SK-MEL-5 (cell line): Measurements from ENCODE around the gene ZNF423. TPM values are rescaled to one million over a fixed set of nuclear protein-coding genes. Genes with fewer than 3 reads are reported as not detected.
A peak's percentile ranks its signal among the peaks of the same experiment; 100 is the strongest.
"Not testable (repeated sequence)": the region's sequence is repeated elsewhere in the genome, so short reads cannot be mapped to it uniquely, and the experiment has no call there.

Experiments used
- DNase-seq: peaks from one replicate; pipeline ENCODE4 v3.0.0-alpha.2; 2016; ENCODE audit warnings: low read depth, low spot score
- in situ Hi-C: cut with HindIII; loops from 2 replicates; pipeline ENCODE4 v1.10.0; 2016; ENCODE audit warnings: low sequenced_read_pairs, high pct_unique_total_duplicates, low pct_unique_long_range_greater_than_20kb
- polyA plus RNA-seq, 2 experiments: library from polyadenylated mRNA; depleted of rRNA; stranded (reverse); fragments of >200 nt; gene quantifications; 2 replicates each; pipeline ENCODE4 v1.2.3, GENCODE V29; 2015
- total RNA-seq: library from RNA; depleted of rRNA; stranded (reverse); fragments of >200 nt; shearing (Covaris generic); gene quantifications from 2 replicates; pipeline ENCODE4 v1.2.3, GENCODE V29; 2014; rRNA removed

ZNF423 gene
- 0.03 TPM in 1 of 2 replicates, not detected in the other for total RNA-seq
- 0.10 TPM in 1 of 2 replicates, not detected in the other for polyA plus RNA-seq (2015; cell fraction: cytosol; rRNA removed)
- not detected in 2 replicates for polyA plus RNA-seq (2015; cell fraction: nucleus; rRNA removed)

DNA sequence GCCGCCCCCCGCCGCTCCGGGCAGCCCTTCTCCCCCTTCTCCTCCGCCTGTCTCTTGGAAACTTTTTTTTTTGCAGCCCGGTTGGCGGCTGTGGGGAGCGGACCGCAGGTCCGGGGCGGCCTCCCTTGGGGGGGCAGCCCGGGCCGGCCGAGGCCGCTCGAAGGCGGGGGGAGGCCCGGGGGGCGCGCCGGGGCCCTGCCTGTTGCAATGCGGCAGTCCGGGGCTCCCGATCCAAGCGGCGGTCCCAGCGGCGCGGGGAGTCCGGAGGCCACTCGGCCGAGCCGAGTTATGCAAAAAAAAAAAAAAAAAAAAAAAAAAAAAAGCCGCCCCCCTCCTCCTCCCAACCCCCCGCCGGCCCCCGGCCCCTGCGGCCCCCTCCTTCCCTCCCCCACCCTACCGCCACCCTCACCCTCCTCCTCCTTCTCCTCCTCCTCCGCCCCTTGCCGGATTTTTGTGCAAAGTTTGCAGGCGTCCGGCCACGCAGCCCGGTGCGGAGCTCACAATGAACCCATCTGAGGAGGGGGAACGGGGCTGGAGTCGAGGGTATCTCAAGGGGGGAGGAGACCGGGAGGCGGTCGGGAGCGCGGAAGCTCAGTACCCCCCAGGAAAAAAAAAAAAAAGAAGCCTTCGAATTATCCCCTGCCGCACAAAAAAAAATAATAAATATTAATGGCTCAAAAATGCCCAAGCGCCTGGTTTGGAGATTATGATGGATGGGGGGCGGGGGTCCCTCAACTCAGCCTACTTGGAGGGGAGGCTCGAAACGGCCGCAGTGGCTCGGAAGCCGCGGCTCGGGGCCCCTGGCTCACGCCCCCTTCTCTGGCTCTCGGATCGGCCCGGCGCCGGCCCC, at the start of gene ZNF423:
Gene ZNF423, minus strand, starts transcription at position 291 of the 850 bp plus-strand sequence. CDS start 338 bp downstream, outside the sequence.
- in situ Hi-C loops, result no loop called here
- no peak for DNase-seq

DNA sequence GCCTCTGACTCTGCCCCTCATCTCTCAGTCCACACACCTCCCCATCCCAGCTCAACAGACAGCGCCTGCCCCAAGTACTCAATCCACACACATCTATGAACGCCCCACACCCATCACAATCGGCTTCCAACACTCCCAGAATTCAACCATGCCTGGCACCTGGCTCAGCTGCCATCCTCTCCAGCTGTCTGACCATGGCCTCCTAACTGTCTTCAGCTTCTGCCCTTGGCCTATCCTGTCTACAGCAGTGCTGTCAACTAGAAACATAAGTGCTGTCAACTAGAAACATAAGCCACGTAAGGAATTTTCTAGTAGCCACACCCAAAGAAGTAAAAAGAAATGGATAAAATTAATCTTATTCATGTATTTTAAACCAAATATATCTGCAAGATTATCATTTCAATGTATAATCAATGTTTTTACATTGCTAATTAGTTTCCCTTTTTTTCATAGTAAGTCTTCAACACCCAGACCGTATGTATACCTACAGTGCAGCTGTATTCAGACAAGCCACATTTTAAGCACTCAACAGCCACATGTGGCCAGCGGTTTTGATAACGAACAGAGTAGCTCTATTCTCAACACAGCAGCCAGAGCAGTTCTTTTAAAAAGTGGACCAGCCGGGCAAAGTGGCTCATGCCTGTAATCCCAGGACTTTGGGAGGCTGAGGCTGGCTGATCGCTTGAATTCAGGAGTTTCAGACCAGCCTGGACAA, 48.6 kb upstream of the ZNF423 start:
- in situ Hi-C loops, result no loop called here
- no peak for DNase-seq

DNA sequence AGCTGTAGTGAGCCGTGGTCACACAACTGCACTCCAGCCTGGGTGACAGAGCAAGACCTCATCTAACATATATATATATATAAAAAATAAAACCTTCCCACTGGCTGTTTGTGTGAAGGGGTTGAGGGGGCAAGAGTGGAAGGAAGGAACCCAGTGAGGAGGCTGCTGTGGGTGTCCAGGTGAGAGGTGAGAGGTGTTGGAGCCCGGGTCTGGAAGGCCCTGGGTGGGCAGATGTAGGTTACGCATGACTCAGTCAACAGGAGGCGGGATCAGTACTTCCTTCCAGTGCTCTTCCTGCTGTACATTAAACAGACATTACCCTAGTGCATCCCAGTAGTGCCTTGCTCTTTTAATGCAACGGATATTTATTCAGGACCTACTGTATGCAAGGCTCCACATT, 47.0 kb upstream of the ZNF423 start:
- DNase-seq, result no peak
- in situ Hi-C loops, result no loop called here

DNA sequence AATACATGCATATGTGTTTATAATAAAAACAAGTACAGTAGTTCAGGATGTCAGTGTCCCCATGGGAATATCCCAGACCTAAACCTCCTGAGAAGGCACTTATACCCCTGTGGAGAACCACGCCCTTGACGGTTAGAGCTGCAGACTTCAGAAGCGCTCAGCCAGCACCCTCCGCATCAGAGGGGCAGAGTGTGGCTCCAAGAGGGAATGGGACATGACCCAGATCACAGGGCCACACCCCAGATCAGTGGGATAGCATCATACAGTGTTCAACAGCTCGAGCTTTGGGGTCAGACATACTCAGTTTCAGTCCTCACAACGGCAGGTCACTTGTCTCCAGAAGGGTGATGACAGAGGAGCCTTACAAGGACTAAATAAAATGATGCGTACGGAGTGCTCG, 45.8 kb upstream of the ZNF423 start:
- DNase-seq, result no peak
- in situ Hi-C loops, result no loop called here

DNA sequence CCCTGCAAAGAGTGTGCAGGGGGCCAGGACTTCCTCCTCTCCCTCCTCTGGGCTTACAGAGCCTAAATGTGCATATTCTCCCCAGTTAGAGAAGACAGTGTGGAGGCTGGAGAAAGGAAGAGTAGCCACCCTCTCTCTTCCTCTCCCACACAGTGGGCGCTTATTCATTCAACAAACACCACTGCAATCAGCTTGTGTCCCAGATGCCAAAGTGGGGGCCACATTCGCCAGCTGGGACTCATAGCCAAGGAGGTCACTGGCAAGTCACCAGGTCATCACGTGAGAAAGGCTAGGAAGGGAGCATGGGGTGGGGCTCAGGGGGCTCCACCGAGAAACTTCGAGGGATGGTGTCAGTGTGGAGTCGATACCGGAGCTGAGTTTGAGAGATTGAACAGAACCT, 45.0 kb upstream of the ZNF423 start:
- in situ Hi-C loops, result no loop called here
- DNase-seq, result no peak

DNA sequence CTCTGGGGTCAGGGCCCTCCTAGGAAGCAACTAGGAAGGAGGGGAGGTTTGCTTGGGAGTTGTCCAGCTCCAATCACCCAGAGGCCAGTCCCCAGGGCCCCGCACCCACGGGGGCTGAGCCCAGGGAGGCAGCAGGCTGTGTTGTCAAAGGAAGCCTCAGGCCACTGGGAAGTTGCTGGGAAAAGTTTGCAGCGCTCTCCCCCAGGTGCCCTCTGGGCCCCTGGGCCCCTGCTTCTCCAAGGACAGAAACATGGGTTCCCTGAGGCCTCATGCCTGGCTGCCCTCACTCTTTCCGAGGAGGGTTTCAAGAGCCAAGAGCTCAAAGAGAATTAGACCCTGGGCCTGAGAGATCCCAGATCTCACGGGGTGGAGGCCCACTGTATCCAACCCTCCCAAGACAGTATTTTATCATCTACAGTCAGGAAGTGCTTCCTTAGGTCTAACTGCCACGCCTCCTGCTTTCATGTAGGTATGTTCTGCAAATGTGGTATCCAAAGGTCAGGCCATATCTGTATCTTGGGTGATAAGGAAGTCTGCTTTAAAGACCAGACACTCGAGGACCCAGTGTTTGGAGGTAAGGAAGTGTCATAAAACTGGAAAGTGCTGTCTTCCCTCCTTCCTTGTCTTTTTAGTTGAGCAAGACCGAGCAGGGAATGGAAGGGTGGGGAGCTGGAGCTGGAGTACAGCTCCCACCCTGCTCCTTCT, 44.2 kb upstream of the ZNF423 start:
- in situ Hi-C loops, result no loop called here

DNA sequence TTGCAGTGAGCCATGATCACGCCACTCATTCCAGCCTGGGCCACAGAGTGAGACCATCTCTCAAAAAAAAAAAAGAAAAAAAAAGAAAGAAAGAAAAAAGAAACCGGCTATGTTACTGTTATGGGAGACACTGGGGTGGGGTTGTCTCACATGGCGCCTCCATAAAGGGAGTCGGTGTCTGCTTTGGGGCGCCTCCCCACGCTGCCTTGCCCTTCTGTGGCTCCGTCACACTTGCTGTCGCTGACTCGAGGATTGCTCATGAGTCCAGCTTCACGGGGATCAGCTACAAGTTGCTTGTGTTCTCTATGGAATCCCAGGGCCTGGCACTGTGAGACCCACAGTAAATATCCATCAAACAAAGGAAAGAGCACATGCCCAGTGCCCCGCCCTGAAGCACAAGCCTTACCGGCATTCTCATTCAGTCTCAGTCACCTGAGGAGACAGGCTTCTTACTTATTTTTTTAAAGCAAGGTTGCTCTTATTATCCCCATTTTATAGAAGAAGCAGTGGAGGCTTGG, 40.6 kb upstream of the ZNF423 start:
- DNase-seq, result no peak
- in situ Hi-C loops, result no loop called here

More for the DNA sequence above, 44.2 kb upstream of the ZNF423 start:
- DNase-seq, result no peak

DNA sequence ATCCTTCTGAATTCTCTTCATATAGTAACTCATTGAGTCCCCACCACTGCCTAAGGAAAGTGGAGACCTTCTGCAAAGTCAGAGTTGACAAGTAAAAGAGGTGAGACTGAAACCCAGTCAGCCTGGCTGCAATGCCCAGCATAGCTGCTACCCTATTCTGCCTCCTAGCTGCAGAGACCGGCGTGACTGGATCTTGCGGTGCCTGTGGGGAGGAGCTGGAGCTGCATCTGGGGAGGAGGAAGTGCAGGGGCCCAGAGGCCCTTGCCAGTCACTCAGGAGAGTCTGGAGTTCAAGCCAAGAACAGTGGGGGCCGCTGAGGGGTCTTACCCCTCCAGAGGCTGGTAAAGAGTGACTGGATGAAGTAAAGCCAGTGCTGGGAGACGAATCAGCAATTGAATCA, 35.0 kb upstream of the ZNF423 start:
- in situ Hi-C loops, result no loop called here
- peak; percentile 35 for DNase-seq

DNA sequence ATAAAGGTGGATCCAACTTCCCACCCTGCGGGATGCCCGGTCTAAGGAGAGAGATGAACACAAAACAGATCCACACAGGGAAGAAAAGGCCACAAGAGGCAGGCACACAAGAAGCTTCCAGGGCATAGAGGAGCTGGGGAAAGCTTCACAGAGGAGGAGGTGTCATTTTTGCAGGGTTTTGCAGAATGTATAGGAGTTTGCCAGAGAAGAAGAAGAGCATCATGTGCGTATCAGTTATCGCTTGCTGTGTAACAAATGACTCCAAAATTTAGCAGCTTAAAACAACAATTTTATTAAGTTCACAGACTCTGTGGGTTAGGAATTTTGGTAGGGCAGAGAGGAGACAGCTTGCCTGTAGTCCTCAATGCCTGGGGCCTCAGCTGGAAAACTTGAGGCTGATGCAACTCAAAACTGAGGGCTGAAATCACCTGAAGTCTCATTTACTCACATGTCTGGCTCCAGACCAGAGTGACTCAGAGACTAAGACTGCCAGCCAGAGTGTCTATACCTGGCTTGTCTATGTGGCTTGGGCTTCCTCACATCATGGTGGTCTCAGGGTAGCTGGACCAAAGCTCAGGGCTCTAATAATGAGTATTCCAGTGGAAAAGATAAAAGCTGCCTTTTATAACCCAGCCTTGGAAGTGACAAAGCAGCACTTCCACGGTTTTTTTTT, 33.9 kb upstream of the ZNF423 start:
- in situ Hi-C loops, result no loop called here
- no peak for DNase-seq

DNA sequence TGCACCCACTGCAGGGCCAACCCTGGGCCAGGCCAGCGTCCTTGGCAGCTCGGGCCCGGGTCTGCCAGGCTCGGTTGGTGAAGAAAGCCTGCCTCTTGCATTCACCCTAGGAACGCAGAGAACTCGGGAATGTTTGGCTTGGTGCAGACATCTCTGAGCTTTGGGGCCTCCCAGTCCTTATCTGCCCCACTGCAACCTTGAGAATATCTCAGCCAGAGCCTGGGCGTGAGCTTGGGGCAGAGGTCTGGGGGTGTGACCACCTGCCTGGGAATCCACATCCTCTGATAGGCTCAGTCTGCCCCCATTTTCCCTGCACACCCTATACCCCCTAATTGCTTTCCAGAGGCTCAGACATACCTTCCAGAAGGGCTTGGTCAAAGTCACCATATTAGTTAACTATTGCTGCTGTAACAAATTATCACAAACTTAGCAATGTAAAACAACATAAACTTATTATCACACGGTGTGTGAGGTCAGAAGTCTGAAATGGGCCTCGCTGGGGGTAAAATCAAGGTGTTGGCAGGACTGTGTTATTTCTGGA, 30.7 kb upstream of the ZNF423 start:
- in situ Hi-C loops, result no loop called here
- DNase-seq, result no peak

DNA sequence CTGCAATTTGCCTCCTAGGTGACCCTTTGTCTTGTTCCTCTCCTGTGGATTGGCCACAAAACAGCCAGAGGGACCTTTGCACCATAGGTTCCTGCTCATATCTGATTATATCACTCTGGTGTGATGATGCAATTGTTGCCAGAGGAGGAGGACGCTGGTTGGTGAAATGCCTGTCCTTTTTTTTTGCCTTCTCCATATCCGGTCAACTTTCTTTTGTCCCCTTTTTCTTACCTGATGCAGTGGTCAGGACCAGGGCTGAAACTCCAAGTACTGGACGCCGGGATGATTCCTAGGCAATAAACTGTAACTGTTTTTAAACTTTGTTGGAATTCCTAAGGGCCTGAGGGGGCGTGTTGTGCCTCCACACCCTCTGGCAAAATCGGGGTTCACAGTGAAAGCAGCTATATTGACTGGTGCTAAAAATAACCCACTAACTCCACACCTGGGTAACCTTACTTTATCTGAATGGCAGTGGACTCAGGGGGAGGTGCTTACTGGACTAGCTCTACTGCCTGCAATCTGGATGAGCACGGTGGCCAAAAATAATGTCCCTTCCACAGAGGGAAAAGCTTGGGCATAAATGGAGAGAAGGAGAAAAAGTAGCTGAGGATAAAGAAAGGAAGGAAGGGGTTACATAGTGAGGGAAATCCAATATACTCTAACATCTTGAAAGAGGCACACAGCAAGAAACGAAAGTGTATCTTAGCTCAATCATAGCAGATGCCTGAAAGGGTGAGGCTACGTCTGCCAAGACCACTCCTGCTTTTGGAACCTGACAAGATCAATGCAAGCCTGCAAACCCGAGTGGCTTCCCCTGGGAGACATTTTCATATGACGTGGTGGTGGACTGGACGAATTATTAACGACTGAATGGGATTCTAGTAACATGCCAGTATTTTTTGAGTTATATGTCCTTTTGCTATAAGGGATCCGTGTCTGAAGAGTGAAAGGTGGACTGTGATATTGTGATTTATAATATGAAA, 28.4 kb upstream of the ZNF423 start:
- DNase-seq, result no peak
- in situ Hi-C loops, result no loop called here

DNA sequence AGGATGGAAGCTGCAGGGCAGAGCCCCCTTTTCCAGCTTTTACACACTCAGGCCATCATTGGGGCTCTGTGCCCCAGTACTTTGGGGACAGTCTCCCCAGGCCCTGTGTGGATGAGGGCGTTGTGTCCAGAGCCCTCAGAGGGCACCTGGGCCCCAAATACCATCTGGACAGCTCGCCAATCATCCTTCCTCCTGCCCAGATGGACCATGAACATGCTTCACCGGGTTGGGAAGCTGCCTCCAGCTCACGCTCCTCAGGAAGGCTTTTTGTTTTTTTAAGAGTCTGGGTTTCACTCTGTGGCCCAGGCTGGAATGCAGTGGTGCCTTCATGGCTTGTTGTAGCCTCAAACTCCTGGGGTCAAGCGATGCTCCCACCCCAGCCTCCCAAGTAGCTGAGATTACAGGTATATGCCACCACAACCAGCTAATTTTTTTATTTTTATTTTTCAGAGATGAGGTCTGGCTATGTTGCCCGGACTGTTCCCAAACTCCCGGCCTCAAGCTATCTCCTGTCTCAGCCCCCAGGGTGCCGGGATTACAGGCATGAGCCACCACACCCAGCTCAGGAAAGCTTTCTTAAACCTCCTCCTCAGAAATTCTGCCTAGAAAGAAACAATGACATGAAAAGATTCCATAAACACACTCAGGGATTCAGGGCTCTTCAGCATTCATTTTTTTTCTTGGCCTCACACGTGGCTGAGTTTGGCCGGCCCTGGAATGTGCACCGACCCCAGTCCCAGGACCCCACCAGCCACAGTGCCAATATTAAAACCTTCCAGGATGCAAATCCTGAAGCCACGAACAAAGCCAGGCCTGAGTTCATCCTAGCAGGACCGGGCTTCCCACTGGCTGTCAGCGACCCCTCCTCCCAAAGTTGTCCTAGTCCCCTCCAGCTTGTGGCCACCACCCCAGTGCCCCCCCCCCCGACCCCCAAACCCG, 27.4 kb upstream of the ZNF423 start:
- DNase-seq, result no peak
- in situ Hi-C loops, result no loop called here

DNA sequence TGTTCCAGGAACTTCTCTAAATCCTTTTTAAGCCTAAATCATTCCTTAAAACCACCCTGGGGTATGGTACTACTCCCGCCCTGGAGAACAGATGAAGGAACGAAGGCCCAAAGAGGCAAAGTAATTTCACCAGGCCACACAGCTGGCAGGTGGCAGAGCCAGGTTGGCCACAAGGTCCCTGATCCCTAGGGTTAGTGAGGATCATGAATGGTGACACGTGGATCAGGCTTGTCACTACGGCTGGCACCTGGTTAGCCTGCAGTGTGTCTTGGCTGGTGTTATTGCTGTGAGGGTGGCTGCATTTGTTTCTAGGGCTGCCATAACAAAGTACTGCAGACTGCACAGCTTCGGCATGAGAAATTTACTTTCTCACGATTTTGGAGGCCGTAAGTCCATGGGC, 26.0 kb upstream of the ZNF423 start:
- in situ Hi-C loops, result no loop called here
- no peak for DNase-seq

DNA sequence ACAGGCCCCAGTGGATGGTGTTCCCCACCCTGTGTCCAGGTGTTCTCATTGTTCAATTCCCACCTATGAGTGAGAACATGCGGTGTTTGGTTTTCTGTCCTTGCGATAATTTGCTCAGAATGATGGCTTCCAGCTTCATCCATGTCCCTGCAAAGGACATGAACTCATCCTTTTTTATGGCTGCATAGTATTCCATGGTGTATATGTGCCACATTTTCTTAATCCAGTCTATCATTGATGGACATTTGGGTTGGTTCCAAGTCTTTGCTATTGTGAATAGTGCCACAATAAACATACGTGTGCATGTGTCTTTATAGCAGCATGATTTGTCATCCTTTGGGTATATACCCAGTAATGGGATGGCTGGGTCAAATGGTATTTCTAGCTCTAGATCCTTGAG, 22.6 kb upstream of the ZNF423 start:
- in situ Hi-C loops, DNase-seq: not testable (repeated sequence)

DNA sequence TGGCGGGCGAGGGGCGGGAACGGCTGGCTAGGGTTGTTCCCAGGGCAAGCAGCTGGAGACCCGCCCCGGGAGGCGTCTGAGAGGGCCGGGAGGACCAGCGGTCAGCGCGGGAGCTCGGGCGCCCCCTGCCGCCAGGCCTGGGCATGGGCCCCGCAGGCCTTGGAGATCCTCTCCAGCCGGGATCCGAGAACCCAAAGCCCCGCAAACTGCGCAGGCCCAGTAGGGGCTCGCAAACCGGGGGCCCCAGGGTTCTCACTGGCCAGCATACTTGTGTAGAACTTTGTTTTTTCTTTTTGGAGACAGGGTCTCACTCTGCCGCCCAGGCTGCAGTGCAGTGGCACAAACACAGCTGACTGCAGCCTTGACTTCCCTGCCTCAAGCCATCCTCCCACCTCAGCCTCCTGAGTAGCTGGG, 20.8 kb upstream of the ZNF423 start:
- in situ Hi-C loops, result no loop called here
- DNase-seq, result peak; percentile 29
